ENCODE data around the gene PNPO.

The PNPO gene

GRCh38 chr17:47946516-47946915 is 5.1 kb downstream of the PNPO start:
- Mint-ChIP-seq H3K4me1 (peaks cover 48% of the 10 kb centered on the region), H3K4me3 (no peak overlapping the region), H3K27me3 (no peaks in the 10 kb centered on the region), H3K27ac (ENCODE audit: low read depth) (peak overlapping the region; percentile 16), H3K36me3 (ENCODE audit: insufficient read depth) (peaks cover 10% of the 10 kb centered on the region), H3K9me3 (no peaks in the 10 kb centered on the region)
- DNase-seq (ENCODE audit: low spot score in 2 of 2) (no peak), ATAC-seq (replicated peaks; ENCODE audit: extremely low read depth, poor library complexity, severe bottlenecking) (no peak)

GRCh38 chr17:47946929-47947397 is 5.6 kb downstream of the PNPO start:
- no peaks in the 10 kb centered on the region for H3K9me3 Mint-ChIP-seq
- no peak overlapping the region for H3K4me3 Mint-ChIP-seq
- H3K4me1 Mint-ChIP-seq, result peaks cover 46% of the 10 kb centered on the region
- ATAC-seq (replicated peaks; ENCODE audit: extremely low read depth, poor library complexity, severe bottlenecking), result peak; percentile 70
- no peaks in the 10 kb centered on the region for H3K27me3 Mint-ChIP-seq
- peak overlapping the region; percentile 16 for H3K27ac Mint-ChIP-seq (ENCODE audit: low read depth)
- H3K36me3 Mint-ChIP-seq (ENCODE audit: insufficient read depth), result peaks cover 9% of the 10 kb centered on the region
- DNase-seq (ENCODE audit: low spot score in 2 of 2), result peak; percentile 53 to 56

- ATAC-seq (replicated peaks; ENCODE audit: extremely low read depth, poor library complexity, severe bottlenecking) (no peak), DNase-seq (ENCODE audit: low spot score in 2 of 2) (no peak)
- peaks cover 37% of the 10 kb centered on the region for H3K4me1 Mint-ChIP-seq
- no peaks in the 10 kb centered on the region for H3K27me3 Mint-ChIP-seq
- peaks cover 8% of the 10 kb centered on the region for H3K36me3 Mint-ChIP-seq (ENCODE audit: insufficient read depth)
- no peak overlapping the region for H3K4me3 Mint-ChIP-seq
- peak overlapping the region; percentile 47 for H3K27ac Mint-ChIP-seq (ENCODE audit: low read depth)
- H3K9me3 Mint-ChIP-seq, result no peaks in the 10 kb centered on the region
Observed at GRCh38 chr17:47948706-47949196, 7.4 kb downstream of the PNPO start.

- peak overlapping the region; percentile 47 for H3K27ac Mint-ChIP-seq (ENCODE audit: low read depth)
- peaks cover 8% of the 10 kb centered on the region for H3K36me3 Mint-ChIP-seq (ENCODE audit: insufficient read depth)
- no peaks in the 10 kb centered on the region for H3K9me3 Mint-ChIP-seq
- peak overlapping the region; percentile 63 for H3K4me3 Mint-ChIP-seq
- peak; percentile 49 to 72 for DNase-seq (ENCODE audit: low spot score in 2 of 2)
- no peaks in the 10 kb centered on the region for H3K27me3 Mint-ChIP-seq
- ATAC-seq (replicated peaks; ENCODE audit: extremely low read depth, poor library complexity, severe bottlenecking), result peak; percentile 41
- H3K4me1 Mint-ChIP-seq, result peaks cover 36% of the 10 kb centered on the region
Observed at GRCh38 chr17:47949197-47949759, 7.9 kb downstream of the PNPO start.

- H3K9me3 Mint-ChIP-seq, result no peaks in the 10 kb centered on the region
- peak overlapping the region; percentile 47 for H3K27ac Mint-ChIP-seq (ENCODE audit: low read depth)
- H3K36me3 Mint-ChIP-seq (ENCODE audit: insufficient read depth), result peaks cover 6% of the 10 kb centered on the region
- H3K27me3 Mint-ChIP-seq, result no peaks in the 10 kb centered on the region
- no peak for DNase-seq (ENCODE audit: low spot score in 2 of 2)
- H3K4me3 Mint-ChIP-seq, result peak overlapping the region; percentile 63
- peaks cover 29% of the 10 kb centered on the region for H3K4me1 Mint-ChIP-seq
- ATAC-seq (replicated peaks; ENCODE audit: extremely low read depth, poor library complexity, severe bottlenecking), result peak; percentile 52
Observed at GRCh38 chr17:47949946-47950345, 8.6 kb downstream of the PNPO start.

- H3K4me3 Mint-ChIP-seq, result no peak overlapping the region
- no peaks in the 10 kb centered on the region for H3K9me3 Mint-ChIP-seq
- H3K36me3 Mint-ChIP-seq (ENCODE audit: insufficient read depth), result peaks cover 6% of the 10 kb centered on the region
- ATAC-seq (replicated peaks; ENCODE audit: extremely low read depth, poor library complexity, severe bottlenecking), result no peak
- peaks cover 24% of the 10 kb centered on the region for H3K4me1 Mint-ChIP-seq
- H3K27me3 Mint-ChIP-seq, result no peaks in the 10 kb centered on the region
- no peak for DNase-seq (ENCODE audit: low spot score in 2 of 2)
- no peak overlapping the region for H3K27ac Mint-ChIP-seq (ENCODE audit: low read depth)
Observed at GRCh38 chr17:47950448-47950847, 9.1 kb downstream of the PNPO start.

- H3K4me3 Mint-ChIP-seq, result no peak overlapping the region
- peaks cover 6% of the 10 kb centered on the region for H3K36me3 Mint-ChIP-seq (ENCODE audit: insufficient read depth)
- no peak overlapping the region for H3K27ac Mint-ChIP-seq (ENCODE audit: low read depth)
- no peaks in the 10 kb centered on the region for H3K9me3 Mint-ChIP-seq
- H3K4me1 Mint-ChIP-seq, result peaks cover 16% of the 10 kb centered on the region
- no peak for DNase-seq (ENCODE audit: low spot score in 2 of 2)
- ATAC-seq (replicated peaks; ENCODE audit: extremely low read depth, poor library complexity, severe bottlenecking), result no peak
- no peaks in the 10 kb centered on the region for H3K27me3 Mint-ChIP-seq
Observed at GRCh38 chr17:47952171-47953021, 11.0 kb downstream of the PNPO start.

- H3K9me3 Mint-ChIP-seq, result no peaks in the 10 kb centered on the region
- H3K4me1 Mint-ChIP-seq, result peaks cover 13% of the 10 kb centered on the region
- ATAC-seq (replicated peaks; ENCODE audit: extremely low read depth, poor library complexity, severe bottlenecking) (no peak), DNase-seq (ENCODE audit: low spot score in 2 of 2) (no peak)
- peaks cover 4% of the 10 kb centered on the region for H3K36me3 Mint-ChIP-seq (ENCODE audit: insufficient read depth)
- H3K27me3 Mint-ChIP-seq, result no peaks in the 10 kb centered on the region
- no peak overlapping the region for H3K27ac Mint-ChIP-seq (ENCODE audit: low read depth)
- H3K4me3 Mint-ChIP-seq, result no peak overlapping the region
Observed at GRCh38 chr17:47953909-47954308, 12.5 kb downstream of the PNPO start.

- DNase-seq (ENCODE audit: low spot score in 2 of 2) (no peak), ATAC-seq (replicated peaks; ENCODE audit: extremely low read depth, poor library complexity, severe bottlenecking) (no peak)
- Mint-ChIP-seq H3K36me3 (ENCODE audit: insufficient read depth) (no peaks in the 10 kb centered on the region), H3K27ac (ENCODE audit: low read depth) (no peak overlapping the region), H3K27me3 (no peaks in the 10 kb centered on the region), H3K9me3 (no peaks in the 10 kb centered on the region), H3K4me3 (no peak overlapping the region), H3K4me1 (no peaks in the 10 kb centered on the region)
Observed at GRCh38 chr17:47955497-47956461, 14.4 kb downstream of the PNPO start.

- no peaks in the 10 kb centered on the region for H3K27me3 Mint-ChIP-seq
- H3K4me3 Mint-ChIP-seq, result no peak overlapping the region
- H3K9me3 Mint-ChIP-seq, result no peaks in the 10 kb centered on the region
- DNase-seq (ENCODE audit: low spot score in 2 of 2) (no peak), ATAC-seq (replicated peaks; ENCODE audit: extremely low read depth, poor library complexity, severe bottlenecking) (no peak)
- H3K36me3 Mint-ChIP-seq (ENCODE audit: insufficient read depth), result no peaks in the 10 kb centered on the region
- H3K4me1 Mint-ChIP-seq, result no peaks in the 10 kb centered on the region
- H3K27ac Mint-ChIP-seq (ENCODE audit: low read depth), result no peak overlapping the region
Observed at GRCh38 chr17:47956791-47957590, 15.6 kb downstream of the PNPO start.

- DNase-seq (ENCODE audit: low spot score in 2 of 2) (no peak), ATAC-seq (replicated peaks; ENCODE audit: extremely low read depth, poor library complexity, severe bottlenecking) (no peak)
- H3K4me1 Mint-ChIP-seq, result no peaks in the 10 kb centered on the region
- H3K36me3 Mint-ChIP-seq (ENCODE audit: insufficient read depth), result no peaks in the 10 kb centered on the region
- no peaks in the 10 kb centered on the region for H3K9me3 Mint-ChIP-seq
- no peak within 1 kb of the TSS for H3K4me3 Mint-ChIP-seq
- H3K27ac Mint-ChIP-seq (ENCODE audit: low read depth), result no peak within 1 kb of the TSS
- no peaks in the 10 kb centered on the region for H3K27me3 Mint-ChIP-seq
Observed at GRCh38 chr17:47957591-47958490, 16.5 kb downstream of the PNPO start, which contains the start of gene PRR15L. Gene PRR15L (minus strand): TSS chr17:47957883. CDS start chr17:47953234, 4,649 bp downstream.
